Activated CD8-positive, alpha-beta T cell treated with anti-CD3 and anti-CD28 coated beads, Interleukin-2, amount 10 ng/mL, durations not matched to agents 7 days and 5 days (primary cell): ENCODE data around the gene SNX5. TPM values are rescaled to one million over a fixed set of nuclear protein-coding genes. Genes with fewer than 3 reads are reported as not detected.

Source experiments
- ATAC-seq: fragments of 150-1000 bp; cut with Tn5 transposase; one replicate; pipeline ENCODE4 v1.10.0; 2021; ENCODE audit warnings: moderate library complexity
- CTCF ChIA-PET: fragments of 350-600 bp; sonication (Branson Sonifier 250); formaldehyde crosslinking; loops from one replicate; lab custom pipeline; 2021; ENCODE audit warnings: antibody characterized with exemption; lab: Charles Lee
- POLR2A ChIA-PET: fragments of 350-600 bp; sonication (Branson Sonifier 250); formaldehyde crosslinking; loops from one replicate; lab custom pipeline; 2021; ENCODE audit warnings: antibody characterized with exemption; lab: Charles Lee
- DNase-seq: peaks from one replicate; pipeline ENCODE4 v3.0.0-alpha.2; 2020
- H3K27ac Mint-ChIP-seq: one replicate; pipeline ENCODE4 v1.8.0; 2021; ENCODE audit warnings: mild to moderate bottlenecking, mixed read lengths
- H3K27me3 Mint-ChIP-seq: one replicate; pipeline ENCODE4 v1.8.0; 2021; ENCODE audit warnings: low read depth, mixed read lengths
- H3K36me3 Mint-ChIP-seq: one replicate; pipeline ENCODE4 v1.8.0; 2021; ENCODE audit warnings: low read depth, mixed read lengths
- H3K4me1 Mint-ChIP-seq: one replicate; pipeline ENCODE4 v1.8.0; 2021; ENCODE audit warnings: low read depth, mixed read lengths
- H3K4me3 Mint-ChIP-seq: one replicate; pipeline ENCODE4 v1.8.0; 2021; ENCODE audit warnings: mild to moderate bottlenecking, mixed read lengths
- H3K9me3 Mint-ChIP-seq: one replicate; pipeline ENCODE4 v1.8.0; 2022; ENCODE audit warnings: mixed read lengths; ENCODE audit not compliant: insufficient read depth
- total RNA-seq, 2 experiments: library from RNA; stranded (reverse); gene quantifications; one replicate each; pipeline ENCODE4 v1.2.3, GENCODE V29; 2021

Gene SNX5
- total RNA-seq, 2 experiments from 2014 or later = 168 to 177 TPM

- peaks cover 9% of the 10 kb centered on the region for H3K4me1 Mint-ChIP-seq
- no peak for ATAC-seq
- no peak overlapping the region for H3K4me3 Mint-ChIP-seq
- H3K36me3 Mint-ChIP-seq = no peaks in the 10 kb centered on the region
- POLR2A ChIA-PET = interaction anchor here (0.7 kb wide), 1 partner anchor 238 kb away, joined by 3 read pairs; no protein-coding TSS in a partner anchor
- CTCF ChIA-PET = interaction anchor here (2.4 kb wide), 1 partner anchor 223 kb away, joined by 9 read pairs; the partner anchor contains the start of gene RRBP1
- no peaks in the 10 kb centered on the region for H3K9me3 Mint-ChIP-seq
- H3K27ac Mint-ChIP-seq = no peak overlapping the region
- DNase-seq = no peak
- H3K27me3 Mint-ChIP-seq = peaks cover 14% of the 10 kb centered on the region
These were observed 63.0 kb downstream of the SNX5 start for GRCh38 chr20:17905544-17905943.

- ATAC-seq = peak; percentile 69
- POLR2A ChIA-PET = no interaction called here
These were observed 64.6 kb downstream of the SNX5 start for GRCh38 chr20:17904027-17904426.

DNA sequence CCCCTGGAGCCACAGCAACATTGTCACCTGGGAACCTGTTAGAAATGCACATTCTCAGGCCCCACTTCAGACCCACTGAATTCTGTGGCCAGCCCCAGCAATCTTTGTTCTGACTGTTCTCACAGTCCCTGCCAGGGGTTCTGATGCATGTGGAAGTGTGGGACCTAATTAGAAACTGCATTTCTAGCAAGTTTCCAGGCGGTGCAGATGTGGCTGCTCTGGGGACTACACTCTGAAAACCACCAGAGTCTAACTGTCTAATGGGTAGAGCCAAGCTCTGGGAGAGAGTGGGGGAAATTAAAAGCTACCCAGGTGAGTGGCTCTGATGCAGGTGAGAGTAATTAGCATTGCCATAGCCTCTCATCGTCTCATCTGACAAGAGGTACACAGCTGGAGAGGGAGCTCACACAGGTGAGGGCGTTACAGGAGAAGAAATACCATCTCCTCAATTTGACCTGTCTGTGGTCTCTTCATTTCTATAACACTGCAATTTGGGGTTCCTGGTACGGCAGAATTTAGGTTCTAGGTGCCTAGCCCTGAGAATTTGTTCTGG lies 66.0 kb downstream of the SNX5 start:
- CTCF ChIA-PET = interaction anchor here (1.0 to 2.6 kb wide), 6 partner anchors 35 to 398 kb away, joined by 3 to 6 read pairs (median 3); no protein-coding TSS in a partner anchor
- ATAC-seq = no peak
- peaks cover 14% of the 10 kb centered on the region for H3K4me1 Mint-ChIP-seq

More at GRCh38 chr20:17904027-17904426, 64.6 kb downstream of the SNX5 start:
- no peak overlapping the region for H3K4me3 Mint-ChIP-seq
- peaks cover 22% of the 10 kb centered on the region for H3K27me3 Mint-ChIP-seq
- no peaks in the 10 kb centered on the region for H3K36me3 Mint-ChIP-seq
- no peak for DNase-seq
- peaks cover 9% of the 10 kb centered on the region for H3K4me1 Mint-ChIP-seq
- H3K9me3 Mint-ChIP-seq = no peaks in the 10 kb centered on the region
- CTCF ChIA-PET = interaction anchor here (2.4 to 2.6 kb wide), 2 partner anchors 35 to 222 kb away, joined by 6 to 9 read pairs; partner anchors contain the start of gene RRBP1
- H3K27ac Mint-ChIP-seq = peak overlapping the region; percentile 3

DNA sequence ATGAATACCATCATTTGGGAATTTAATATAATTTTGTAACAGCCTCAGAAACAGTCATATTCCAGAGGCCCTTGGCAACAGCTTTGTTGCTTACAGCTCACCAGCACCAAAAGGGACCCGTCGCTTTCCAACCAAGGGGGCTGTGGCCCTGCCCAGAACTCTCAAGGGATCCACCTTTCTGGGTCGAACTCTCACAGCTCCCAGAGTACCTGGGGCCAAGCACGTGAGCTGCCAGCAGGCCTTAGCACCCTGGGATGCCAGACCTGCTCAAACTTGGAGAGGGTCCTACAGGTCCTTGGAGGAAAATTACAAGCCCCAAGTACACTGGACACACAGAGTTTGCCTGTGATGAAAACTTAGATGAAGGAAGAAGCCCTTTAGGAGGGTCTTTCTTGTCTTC lies 66.6 kb downstream of the SNX5 start:
- Mint-ChIP-seq H3K36me3 (no peaks in the 10 kb centered on the region), H3K27ac (no peak overlapping the region), H3K4me3 (no peak overlapping the region), H3K9me3 (no peaks in the 10 kb centered on the region), H3K4me1 (peaks cover 14% of the 10 kb centered on the region), H3K27me3 (peaks cover 29% of the 10 kb centered on the region)
- no peak for ATAC-seq
- DNase-seq = no peak
- ChIA-PET POLR2A (interaction anchor here (1.0 kb wide), 1 partner anchor 63 kb away, joined by 3 read pairs; no protein-coding TSS in a partner anchor), CTCF (interaction anchor here (1.0 to 1.1 kb wide), 5 partner anchors 35 to 398 kb away, joined by 3 to 4 read pairs (median 3); no protein-coding TSS in a partner anchor)

More for the DNA sequence above, 66.0 kb downstream of the SNX5 start:
- H3K4me3 Mint-ChIP-seq = no peak overlapping the region
- H3K9me3 Mint-ChIP-seq = no peaks in the 10 kb centered on the region
- peaks cover 24% of the 10 kb centered on the region for H3K27me3 Mint-ChIP-seq
- H3K27ac Mint-ChIP-seq = no peak overlapping the region
- DNase-seq = no peak
- POLR2A ChIA-PET = no interaction called here
- H3K36me3 Mint-ChIP-seq = no peaks in the 10 kb centered on the region

GRCh38 chr20:17898548-17898994 lies 70.0 kb downstream of the SNX5 start:
- no peak overlapping the region for H3K27ac Mint-ChIP-seq
- ChIA-PET CTCF (interaction anchor here (0.7 to 6.7 kb wide), 18 partner anchors 14 to 394 kb away, joined by 3 to 64 read pairs (median 4); partner anchors contain the start of genes DSTN and RRBP1), POLR2A (no interaction called here)
- H3K36me3 Mint-ChIP-seq = no peaks in the 10 kb centered on the region
- peak; percentile 69 for ATAC-seq
- H3K9me3 Mint-ChIP-seq = no peaks in the 10 kb centered on the region
- H3K4me3 Mint-ChIP-seq = no peak overlapping the region
- H3K27me3 Mint-ChIP-seq = peaks cover 34% of the 10 kb centered on the region
- peaks cover 21% of the 10 kb centered on the region for H3K4me1 Mint-ChIP-seq
- peak; percentile 82 for DNase-seq

- POLR2A ChIA-PET = no interaction called here
- DNase-seq = no peak
- Mint-ChIP-seq H3K4me1 (peaks cover 17% of the 10 kb centered on the region), H3K27ac (no peak overlapping the region), H3K9me3 (no peaks in the 10 kb centered on the region), H3K36me3 (no peaks in the 10 kb centered on the region), H3K27me3 (peaks cover 33% of the 10 kb centered on the region), H3K4me3 (no peak overlapping the region)
- no peak for ATAC-seq
- CTCF ChIA-PET = interaction anchor here (0.7 to 6.7 kb wide), 18 partner anchors 13 to 393 kb away, joined by 3 to 64 read pairs (median 4); partner anchors contain the start of genes DSTN and RRBP1
These were observed 70.9 kb downstream of the SNX5 start for GRCh38 chr20:17897566-17898307.

DNA sequence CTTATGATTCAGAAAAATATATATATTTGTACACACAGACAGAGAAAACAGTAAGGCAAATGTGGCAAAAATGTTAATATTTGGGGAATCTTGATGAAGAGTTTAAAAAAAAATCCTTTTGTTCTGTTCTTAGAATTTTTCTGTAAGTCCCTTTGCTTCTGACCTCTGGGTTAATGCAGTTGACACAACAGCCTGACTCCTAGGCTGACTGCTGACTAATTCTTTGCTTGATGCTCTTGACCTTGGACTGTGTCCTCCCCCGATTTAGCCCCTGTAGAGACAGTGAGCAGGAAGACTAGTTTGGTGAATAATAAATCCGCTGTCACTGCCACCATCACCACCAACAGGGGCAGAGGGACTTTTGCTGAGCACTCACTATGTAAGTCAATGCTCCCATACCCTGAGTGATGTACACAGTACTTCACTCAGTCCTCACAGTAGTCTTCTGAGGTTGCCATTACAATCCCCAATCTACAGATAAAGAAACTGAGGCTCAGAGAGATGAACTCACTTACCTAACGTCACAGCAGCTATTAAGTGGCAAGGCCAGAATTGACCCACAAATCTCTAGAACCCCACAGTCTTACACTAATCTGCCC lies 71.7 kb downstream of the SNX5 start:
- Mint-ChIP-seq H3K9me3 (no peaks in the 10 kb centered on the region), H3K4me1 (peaks cover 17% of the 10 kb centered on the region), H3K4me3 (no peak overlapping the region), H3K27me3 (peaks cover 41% of the 10 kb centered on the region), H3K27ac (no peak overlapping the region), H3K36me3 (no peaks in the 10 kb centered on the region)
- DNase-seq = no peak
- POLR2A ChIA-PET = no interaction called here
- CTCF ChIA-PET = interaction anchor here (1.0 to 6.7 kb wide), 5 partner anchors 38 to 392 kb away, joined by 3 to 64 read pairs (median 10); partner anchors contain the start of gene RRBP1
- no peak for ATAC-seq

DNA sequence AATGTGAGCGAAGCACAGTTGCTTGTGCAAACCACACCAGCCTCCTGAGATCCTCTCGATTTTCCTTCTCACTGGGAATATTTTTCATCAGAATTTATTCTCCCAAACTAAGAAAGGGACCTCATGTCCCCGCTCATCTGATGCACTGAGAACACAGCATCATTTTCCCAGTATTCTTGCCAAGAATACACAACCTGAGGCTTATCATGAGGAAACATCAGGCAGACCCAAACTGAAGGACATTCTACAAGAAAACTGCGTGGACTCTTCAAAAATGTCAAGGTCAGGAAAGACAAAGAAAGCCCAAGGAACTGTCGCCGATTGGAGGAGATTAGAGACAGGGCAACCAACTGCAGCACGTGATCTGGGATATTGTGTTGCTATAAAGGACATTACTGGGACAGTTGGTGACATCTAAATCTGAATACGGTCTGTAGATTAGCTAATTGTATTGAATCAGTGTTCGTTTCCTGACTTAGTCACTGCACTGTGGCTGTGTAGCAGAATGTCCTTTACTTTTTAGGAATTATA lies 72.3 kb downstream of the SNX5 start:
- peaks cover 45% of the 10 kb centered on the region for H3K27me3 Mint-ChIP-seq
- no peak overlapping the region for H3K4me3 Mint-ChIP-seq
- no peak overlapping the region for H3K27ac Mint-ChIP-seq
- no peaks in the 10 kb centered on the region for H3K9me3 Mint-ChIP-seq
- H3K4me1 Mint-ChIP-seq = peaks cover 17% of the 10 kb centered on the region
- H3K36me3 Mint-ChIP-seq = no peaks in the 10 kb centered on the region
- DNase-seq (no peak), ATAC-seq (no peak)
- CTCF ChIA-PET = interaction anchor here (0.9 to 6.7 kb wide), 7 partner anchors 31 to 391 kb away, joined by 3 to 64 read pairs (median 3); partner anchors contain the start of gene RRBP1
- POLR2A ChIA-PET = interaction anchor here (2.1 kb wide), 1 partner anchor 214 kb away, joined by 9 read pairs; the partner anchor contains the start of gene RRBP1

GRCh38 chr20:17895641-17896171 lies 72.9 kb downstream of the SNX5 start:
- ChIA-PET CTCF (interaction anchor here (0.9 to 6.7 kb wide), 9 partner anchors 31 to 391 kb away, joined by 3 to 64 read pairs (median 3); partner anchors contain the start of gene RRBP1), POLR2A (interaction anchor here (2.1 kb wide), 1 partner anchor 214 kb away, joined by 9 read pairs; the partner anchor contains the start of gene RRBP1)
- ATAC-seq (peak; percentile 53), DNase-seq (peak; percentile 50)
- no peaks in the 10 kb centered on the region for H3K36me3 Mint-ChIP-seq
- peak overlapping the region; percentile 55 for H3K4me3 Mint-ChIP-seq
- peak overlapping the region; percentile 31 for H3K27ac Mint-ChIP-seq
- H3K9me3 Mint-ChIP-seq = no peaks in the 10 kb centered on the region
- H3K27me3 Mint-ChIP-seq = peaks cover 45% of the 10 kb centered on the region
- peaks cover 17% of the 10 kb centered on the region for H3K4me1 Mint-ChIP-seq

DNA sequence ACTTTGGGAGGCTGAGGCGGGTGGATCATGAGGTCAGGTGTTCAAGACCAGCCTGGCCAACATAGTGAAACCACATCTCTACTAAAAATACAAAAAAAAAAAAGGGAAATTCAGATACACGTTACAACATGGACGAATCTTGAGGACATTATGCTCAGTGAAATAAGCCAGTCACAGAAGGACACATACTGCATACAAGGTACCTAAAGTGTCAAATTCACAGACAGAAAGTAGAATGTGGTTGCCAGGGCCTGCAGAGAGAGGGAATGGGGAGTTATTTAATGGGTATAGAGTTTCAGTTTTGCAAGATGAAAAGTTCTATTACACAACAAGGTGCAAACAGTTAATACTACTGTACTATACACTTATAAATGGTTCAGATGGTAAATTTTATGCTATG lies 75.1 kb downstream of the SNX5 start:
- peaks cover 34% of the 10 kb centered on the region for H3K27me3 Mint-ChIP-seq
- POLR2A ChIA-PET = no interaction called here
- ATAC-seq = no peak

More for the DNA sequence above, 75.1 kb downstream of the SNX5 start:
- Mint-ChIP-seq H3K36me3 (no peaks in the 10 kb centered on the region), H3K4me1 (peaks cover 14% of the 10 kb centered on the region), H3K9me3 (peaks cover 8% of the 10 kb centered on the region), H3K4me3 (no peak overlapping the region), H3K27ac (no peak overlapping the region)
- DNase-seq = no peak
- CTCF ChIA-PET = no interaction called here
